Measurements from ENCODE around the gene NR6A1.

The NR6A1 gene

DNA sequence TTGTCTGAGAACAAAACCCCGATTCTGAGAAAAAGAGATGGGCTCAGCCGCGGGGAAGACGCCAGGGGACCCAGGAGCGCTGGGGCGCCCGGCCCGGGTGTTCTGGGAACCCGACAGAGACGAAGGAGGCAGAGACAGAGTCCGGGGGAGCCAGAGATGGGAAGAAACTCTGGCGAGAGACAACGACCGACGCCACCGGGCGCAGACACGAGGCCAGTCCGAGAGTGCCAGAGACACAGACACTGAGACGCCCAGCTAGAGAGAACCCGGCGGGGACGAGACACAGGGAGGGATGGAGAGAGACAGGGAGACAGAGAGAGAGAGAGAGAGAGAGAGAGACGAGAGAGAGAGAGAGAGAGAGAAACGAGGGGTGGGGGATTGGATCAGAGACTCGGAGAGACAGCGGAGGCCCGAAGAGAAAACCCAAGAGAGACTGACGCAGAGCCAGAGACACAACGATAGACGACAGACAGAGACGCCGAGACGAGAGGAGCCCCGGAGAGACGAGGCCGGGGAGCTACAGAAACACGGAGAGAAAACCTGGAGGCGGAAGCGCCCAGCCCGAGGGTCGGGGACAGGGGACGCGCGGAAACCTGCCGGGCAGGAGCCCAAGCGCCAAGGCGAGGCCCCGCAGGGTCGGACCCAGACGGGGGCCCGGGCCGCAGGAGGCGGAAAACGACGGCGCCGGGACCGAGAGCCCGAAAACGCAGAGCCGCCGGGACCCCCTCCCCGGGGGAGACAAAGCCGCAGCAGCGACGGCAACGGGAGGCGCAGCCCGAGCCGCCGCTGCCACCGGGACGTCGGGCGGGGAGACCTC lies 267.2 kb downstream of the NR6A1 start:
- Histone ChIP-seq H3K27me3 (peaks cover 48% of the 10 kb centered on the region), H3K4me1 (no peaks in the 10 kb centered on the region)

DNA sequence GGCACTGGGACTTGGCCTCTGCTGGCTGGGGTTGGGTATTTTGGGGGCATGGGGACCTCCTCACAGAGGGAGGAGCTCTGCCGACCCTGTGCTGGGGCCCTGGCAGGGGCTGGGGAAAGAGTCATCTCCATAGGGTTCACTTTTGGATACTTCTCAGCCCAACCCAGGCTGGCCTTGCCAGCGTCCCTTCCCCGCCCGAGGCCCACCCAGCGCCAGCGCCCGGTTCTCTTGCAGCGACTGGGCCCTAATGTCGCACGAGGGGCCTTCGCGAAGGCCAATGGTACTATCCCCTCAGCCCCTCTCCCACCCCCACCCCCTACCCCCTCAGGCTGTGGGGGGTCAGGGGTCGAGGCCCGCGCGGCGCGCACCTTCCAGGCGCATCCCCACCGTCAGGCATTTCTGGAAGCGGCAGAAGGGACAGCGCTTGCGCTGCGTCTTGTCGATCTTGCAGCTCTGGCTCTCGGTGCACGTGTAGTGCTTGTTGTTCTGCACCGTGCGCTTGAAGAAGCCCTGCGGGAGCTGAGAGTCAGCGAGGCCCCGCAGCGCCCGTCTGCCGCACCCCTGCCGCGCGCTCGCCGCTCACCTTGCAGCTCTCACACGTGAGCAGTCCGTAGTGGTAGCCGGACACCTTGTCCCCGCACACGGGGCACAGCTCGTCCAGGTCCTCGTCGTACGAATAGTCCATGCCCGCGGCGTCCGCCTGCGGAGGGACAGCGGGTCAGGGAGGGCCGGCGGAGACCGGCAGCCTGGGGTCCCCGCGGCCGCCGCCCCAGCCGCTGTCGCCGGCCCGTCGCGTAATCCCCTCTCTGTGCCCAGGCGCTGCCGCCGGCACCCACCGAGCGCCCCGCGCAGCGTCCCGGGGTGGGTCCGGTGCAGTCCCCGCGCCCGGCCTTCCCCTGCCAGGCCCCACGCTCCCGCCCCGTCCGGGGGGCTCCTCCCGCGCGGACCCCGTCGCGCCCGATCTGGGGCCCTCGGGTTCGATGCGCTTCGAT lies 268.1 kb downstream of the NR6A1 start:
- H3K27me3 ChIP-seq = peaks cover 48% of the 10 kb centered on the region
- TF ChIP-seq, protein P1, sequence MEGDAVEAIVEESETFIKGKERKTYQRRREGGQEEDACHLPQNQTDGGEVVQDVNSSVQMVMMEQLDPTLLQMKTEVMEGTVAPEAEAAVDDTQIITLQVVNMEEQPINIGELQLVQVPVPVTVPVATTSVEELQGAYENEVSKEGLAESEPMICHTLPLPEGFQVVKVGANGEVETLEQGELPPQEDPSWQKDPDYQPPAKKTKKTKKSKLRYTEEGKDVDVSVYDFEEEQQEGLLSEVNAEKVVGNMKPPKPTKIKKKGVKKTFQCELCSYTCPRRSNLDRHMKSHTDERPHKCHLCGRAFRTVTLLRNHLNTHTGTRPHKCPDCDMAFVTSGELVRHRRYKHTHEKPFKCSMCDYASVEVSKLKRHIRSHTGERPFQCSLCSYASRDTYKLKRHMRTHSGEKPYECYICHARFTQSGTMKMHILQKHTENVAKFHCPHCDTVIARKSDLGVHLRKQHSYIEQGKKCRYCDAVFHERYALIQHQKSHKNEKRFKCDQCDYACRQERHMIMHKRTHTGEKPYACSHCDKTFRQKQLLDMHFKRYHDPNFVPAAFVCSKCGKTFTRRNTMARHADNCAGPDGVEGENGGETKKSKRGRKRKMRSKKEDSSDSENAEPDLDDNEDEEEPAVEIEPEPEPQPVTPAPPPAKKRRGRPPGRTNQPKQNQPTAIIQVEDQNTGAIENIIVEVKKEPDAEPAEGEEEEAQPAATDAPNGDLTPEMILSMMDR (IDR thresholded peaks at IDR 0.05; ENCODE audit: low read depth, low read length) = no peak
- no peaks in the 10 kb centered on the region for H3K9me3 ChIP-seq
- no peak overlapping the region for H3K4me3 ChIP-seq (ENCODE audit: low read depth, low read length)
- no peaks in the 10 kb centered on the region for H3K36me3 ChIP-seq
- H3K4me1 ChIP-seq = no peaks in the 10 kb centered on the region
- no peak for DNase-seq

More for the DNA sequence above, 267.2 kb downstream of the NR6A1 start:
- no peak overlapping the region for H3K4me3 ChIP-seq (ENCODE audit: low read depth, low read length)
- no peak for DNase-seq
- no peaks in the 10 kb centered on the region for H3K9me3 ChIP-seq
- TF ChIP-seq, protein P1 (IDR thresholded peaks at IDR 0.05; ENCODE audit: low read depth, low read length) = no peak
- H3K36me3 ChIP-seq = no peaks in the 10 kb centered on the region

- TF ChIP-seq, protein P1 (IDR thresholded peaks at IDR 0.05; ENCODE audit: low read depth, low read length) = no peak
- no peaks in the 10 kb centered on the region for H3K9me3 ChIP-seq
- H3K36me3 ChIP-seq = no peaks in the 10 kb centered on the region
- no peak for DNase-seq
- no peak overlapping the region for H3K4me3 ChIP-seq (ENCODE audit: low read depth, low read length)
- peaks cover 48% of the 10 kb centered on the region for H3K27me3 ChIP-seq
- H3K4me1 ChIP-seq = no peaks in the 10 kb centered on the region
These were observed 269.3 kb downstream of the NR6A1 start for GRCh38 chr9:124501771-124502320.

DNA sequence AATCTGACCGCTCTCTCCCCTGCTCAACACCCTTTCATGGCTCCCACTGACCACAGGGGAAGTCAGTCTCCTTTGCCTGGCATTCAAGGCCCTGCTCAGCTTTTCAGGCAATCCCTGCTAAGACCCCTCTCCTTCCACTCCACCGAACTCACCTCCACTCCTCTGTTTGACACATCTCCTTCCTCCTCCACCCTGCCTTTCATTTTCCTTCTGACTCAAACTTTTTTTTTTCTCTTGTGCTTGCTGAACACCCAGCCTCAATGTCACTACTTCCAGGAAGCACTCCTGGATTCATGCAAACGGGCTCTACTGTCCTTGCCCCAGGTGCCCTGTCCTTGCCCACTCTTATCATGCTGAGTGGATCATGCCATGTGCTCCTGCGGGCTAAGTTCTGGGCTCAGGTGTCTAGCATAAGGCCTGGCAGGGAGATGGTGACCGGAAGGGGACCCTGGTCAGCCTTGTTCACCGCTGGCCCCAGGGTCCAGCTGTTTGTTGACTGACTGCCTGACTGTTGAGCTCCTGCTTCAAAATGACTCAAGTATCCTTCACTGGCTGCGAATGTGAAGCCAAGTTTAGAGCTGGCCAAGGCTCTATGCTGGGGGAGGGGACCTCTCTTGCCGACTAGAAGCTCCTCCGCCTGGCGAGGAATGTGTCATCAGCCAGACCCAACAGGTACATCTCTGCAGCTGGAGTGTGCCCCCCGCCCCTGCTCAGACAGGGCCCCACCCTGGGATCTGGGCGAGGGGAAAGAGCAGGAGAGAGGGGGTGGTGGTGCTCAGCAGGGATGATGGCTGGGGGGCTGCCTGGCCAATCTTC lies 270.1 kb downstream of the NR6A1 start:
- DNase-seq = no peak
- Histone ChIP-seq H3K36me3 (no peaks in the 10 kb centered on the region), H3K4me3 (ENCODE audit: low read depth, low read length) (no peak overlapping the region), H3K9me3 (no peaks in the 10 kb centered on the region), H3K4me1 (no peaks in the 10 kb centered on the region), H3K27me3 (peaks cover 46% of the 10 kb centered on the region)
- TF ChIP-seq, protein P1 (IDR thresholded peaks at IDR 0.05; ENCODE audit: low read depth, low read length) = no peak

GRCh38 chr9:124500028-124500795 lies 270.9 kb downstream of the NR6A1 start:
- Histone ChIP-seq H3K9me3 (no peaks in the 10 kb centered on the region), H3K36me3 (no peaks in the 10 kb centered on the region), H3K27me3 (peaks cover 38% of the 10 kb centered on the region), H3K4me3 (ENCODE audit: low read depth, low read length) (no peak overlapping the region), H3K4me1 (no peaks in the 10 kb centered on the region)
- DNase-seq = no peak
- TF ChIP-seq, protein P1 (IDR thresholded peaks at IDR 0.05; ENCODE audit: low read depth, low read length) = no peak
